GM23338 (cell line): ENCODE data around the gene PRPF40B. TPM values are rescaled to one million over a fixed set of nuclear protein-coding genes. Genes with fewer than 3 reads are reported as not detected.

Experiments used
- ATAC-seq: fragments of 200-7000 bp; cut with Tn5 transposase; 3 replicates; pipeline ENCODE4 v1.9.1; 2020
- DNase-seq: peaks from one replicate; pipeline ENCODE4 v3.0.0-alpha.2; 2015; ENCODE audit warnings: low spot score
- H2AFZ ChIP-seq: fragments of 200-600 bp; sonication (generic); 2 replicates; pipeline ENCODE4 v1.8.0; 2016; ENCODE audit warnings: antibody characterized with exemption, mild to moderate bottlenecking, moderate library complexity
- H3F3A ChIP-seq: fragments of 200-600 bp; sonication (generic); replicated peaks from 2 replicates; pipeline ENCODE4 v1.8.0; 2017; ENCODE audit warnings: antibody characterized with exemption, mixed run types, low read depth
- H3K27ac ChIP-seq: fragments of 200-600 bp; sonication (generic); 2 replicates; pipeline ENCODE4 v1.6.1; 2016; ENCODE audit warnings: low read depth
- H3K27me3 ChIP-seq: fragments of 200-600 bp; sonication (generic); 2 replicates; pipeline ENCODE4 v1.8.0; 2016; ENCODE audit warnings: mild to moderate bottlenecking, mixed run types, moderate library complexity; ENCODE audit not compliant: insufficient read depth
- H3K36me3 ChIP-seq: fragments of 200-600 bp; sonication (generic); 2 replicates; pipeline ENCODE4 v1.8.0; 2016; ENCODE audit warnings: mild to moderate bottlenecking; ENCODE audit not compliant: insufficient read depth
- H3K4me1 ChIP-seq: fragments of 200-600 bp; sonication (generic); 2 replicates; pipeline ENCODE4 v1.8.0; 2016; ENCODE audit warnings: mild to moderate bottlenecking, moderate library complexity; ENCODE audit not compliant: insufficient read depth
- H3K4me2 ChIP-seq: fragments of 200-600 bp; sonication (generic); 2 replicates; pipeline ENCODE4 v1.7.1; 2017; ENCODE audit warnings: mixed run types
- H3K4me3 ChIP-seq: fragments of 200-600 bp; sonication (generic); 2 replicates; pipeline ENCODE4 v1.6.1; 2016; ENCODE audit warnings: mixed run types
- H3K79me2 ChIP-seq: fragments of 200-600 bp; sonication (generic); replicated peaks from 2 replicates; pipeline ENCODE4 v1.8.0; 2017; ENCODE audit warnings: mild to moderate bottlenecking; ENCODE audit not compliant: insufficient read depth
- H3K9me2 ChIP-seq: fragments of 200-600 bp; sonication (generic); 2 replicates; pipeline ENCODE4 v1.8.0; 2017; ENCODE audit not compliant: insufficient read depth
- H4K20me1 ChIP-seq: fragments of 200-600 bp; sonication (generic); replicated peaks from 2 replicates; pipeline ENCODE4 v1.8.0; 2017; ENCODE audit warnings: mild to moderate bottlenecking; ENCODE audit not compliant: insufficient read depth
- H3K27ac Mint-ChIP-seq: 2 replicates; pipeline ENCODE4 v1.8.0; 2020; ENCODE audit warnings: inconsistent platforms, mild to moderate bottlenecking, moderate library complexity, mixed read lengths
- H3K27me3 Mint-ChIP-seq: 3 replicates; pipeline ENCODE4 v1.8.0; 2022; ENCODE audit warnings: low read depth, mild to moderate bottlenecking, moderate library complexity, mixed read lengths, inconsistent platforms; ENCODE audit not compliant: insufficient read depth, poor library complexity
- H3K36me3 Mint-ChIP-seq: 3 replicates; pipeline ENCODE4 v1.8.0; 2021; ENCODE audit warnings: low read depth, mild to moderate bottlenecking, inconsistent platforms, moderate library complexity, mixed read lengths
- H3K4me1 Mint-ChIP-seq: 3 replicates; pipeline ENCODE4 v1.8.0; 2020; ENCODE audit warnings: mild to moderate bottlenecking, inconsistent platforms, mixed read lengths
- H3K4me3 Mint-ChIP-seq: 3 replicates; pipeline ENCODE4 v1.8.0; 2021; ENCODE audit warnings: moderate library complexity, mild to moderate bottlenecking, inconsistent platforms, mixed read lengths
- H3K9me3 Mint-ChIP-seq: 3 replicates; pipeline ENCODE4 v1.8.0; 2020; ENCODE audit warnings: moderate library complexity, mild to moderate bottlenecking, inconsistent platforms, mixed read lengths
- CREB1 ChIP-seq: fragments of 250-450 bp; sonication (Bioruptor Pico); IDR thresholded peaks from 2 replicates; pipeline ENCODE4 v1.5.0; 2020; ENCODE audit warnings: low read depth, mild to moderate bottlenecking, moderate library complexity
- CTCF ChIP-seq, 2 experiments: fragments of 200-600 bp in 1 of 2; sonication (generic) in 1 of 2; conservative IDR thresholded peaks; 2 replicates each; pipeline versions ENCODE4 v1.5.1 to v1.6.1; 2016 to 2017; ENCODE audit warnings: antibody characterized with exemption in 2 of 2, low read depth in 2 of 2, mild to moderate bottlenecking in 2 of 2, moderate library complexity in 1 of 2
- ETS1 ChIP-seq: IDR thresholded peaks from 2 replicates; pipeline ENCODE4 v1.6.1; 2016; ENCODE audit warnings: antibody characterized with exemption
- EZH2 ChIP-seq: fragments of 200-600 bp; sonication (generic); IDR thresholded peaks from one replicate; pipeline ENCODE4 v1.8.0; 2017; ENCODE audit warnings: antibody characterized with exemption, mild to moderate bottlenecking, low read depth; ENCODE audit not compliant: unreplicated experiment
- EZH2phosphoT487 ChIP-seq: fragments of 200-600 bp; sonication (generic); IDR thresholded peaks from one replicate; pipeline ENCODE4 v1.8.1; 2018; ENCODE audit warnings: antibody characterized with exemption; ENCODE audit not compliant: unreplicated experiment
- JUNB ChIP-seq: IDR thresholded peaks from one replicate; pipeline ENCODE4 v1.6.1; 2016; ENCODE audit warnings: antibody characterized with exemption; ENCODE audit not compliant: unreplicated experiment
- NANOG ChIP-seq: IDR thresholded peaks from 2 replicates; pipeline ENCODE4 v1.6.1; 2016; ENCODE audit warnings: antibody characterized with exemption, borderline replicate concordance
- POLR2AphosphoS5 ChIP-seq: IDR thresholded peaks from 2 replicates; pipeline ENCODE4 v1.6.1; 2016; ENCODE audit warnings: antibody characterized with exemption, low read depth
- REST ChIP-seq: IDR thresholded peaks from one replicate; pipeline ENCODE4 v1.6.1; 2018; ENCODE audit warnings: antibody characterized with exemption; ENCODE audit not compliant: unreplicated experiment
- STAT1 ChIP-seq: IDR thresholded peaks from one replicate; pipeline ENCODE4 v1.6.1; 2016; ENCODE audit warnings: antibody characterized with exemption; ENCODE audit not compliant: unreplicated experiment
- ZNF114 ChIP-seq: fragments of 250-450 bp; sonication (Bioruptor Pico); IDR thresholded peaks from 2 replicates; pipeline ENCODE4 v1.5.0; 2020; ENCODE audit warnings: mild to moderate bottlenecking, moderate library complexity
- ZNF331 ChIP-seq: fragments of 250-450 bp; sonication (Bioruptor Pico); IDR thresholded peaks from 2 replicates; pipeline ENCODE4 v1.5.0; 2020; ENCODE audit warnings: low read depth, mild to moderate bottlenecking, moderate library complexity
- ZNF462 ChIP-seq: fragments of 250-450 bp; sonication (Bioruptor Pico); IDR thresholded peaks from 2 replicates; pipeline ENCODE4 v1.5.0; 2020; ENCODE audit warnings: mild to moderate bottlenecking, moderate library complexity
- polyA plus RNA-seq: library from polyadenylated mRNA; unstranded; fragments of >200 nt; fragmentation: Nextera tagmentation; extraction: Ambion mirVana; gene quantifications from 2 replicates; pipeline ENCODE4 v1.2.1, GENCODE V29; 2016
- total RNA-seq: library from RNA; depleted of rRNA; stranded (reverse); fragments of >200 nt; shearing (Covaris generic); gene quantifications from 2 replicates; pipeline ENCODE4 v1.2.3, GENCODE V29; 2014

Gene PRPF40B
- total and polyA plus RNA-seq, 2 experiments from 2014 or later = 17.9 to 19.0 TPM

- Histone ChIP-seq H3K27ac (0 out of 2 replicates have a peak overlapping the region, but pooled peaks have one; percentile 9), H3K4me1 (no peaks in the 10 kb centered on the region), H2AFZ (no peak overlapping the region), H3K27me3 (no peaks in the 10 kb centered on the region), H3K4me3 (no peak overlapping the region), H3K4me2 (no peak overlapping the region), H3K9me2 (no peaks in the 10 kb centered on the region), H3K36me3 (no peaks in the 10 kb centered on the region), H3K79me2 (0 out of 2 replicates have a peak, but pooled peaks cover 14% of the 10 kb centered on the region), H4K20me1 (peaks cover 2% of the 10 kb centered on the region; the same call in 1 of the 2 replicates), H3F3A (no peaks in the 10 kb centered on the region)
- no peak for ATAC-seq
- Mint-ChIP-seq H3K36me3 (peaks cover 2% of the 10 kb centered on the region; the same call in 1 of the 3 replicates), H3K27me3 (peaks cover 11% of the 10 kb centered on the region), H3K4me3 (no peak overlapping the region), H3K9me3 (no peaks in the 10 kb centered on the region), H3K27ac (peak overlapping the region; percentile 40), H3K4me1 (peaks cover 16% of the 10 kb centered on the region)
- TF ChIP-seq ZNF114 (CRISPR knock-in tag) = no peak
- TF ChIP-seq EZH2 = no peak
- TF ChIP-seq CTCF (conservative IDR thresholded peaks at IDR 0.05; ENCODE audit: low read depth in 2 of 2) = no peak
- TF ChIP-seq JUNB = no peak
- no peak for TF ChIP-seq REST
- no peak for TF ChIP-seq EZH2phosphoT487
- TF ChIP-seq STAT1 = no peak
- no peak for TF ChIP-seq ZNF331
- TF ChIP-seq CREB1 (CRISPR knock-in tag) = no peak
- TF ChIP-seq ETS1 = no peak
- TF ChIP-seq ZNF462 (CRISPR knock-in tag) = no peak
- no peak for TF ChIP-seq NANOG
- no peak for TF ChIP-seq POLR2AphosphoS5
- no peak for DNase-seq
Observed at GRCh38 chr12:49584591-49584990, 38.8 kb upstream of the PRPF40B start.
